OCI-LY7 (cell line): ENCODE results near the gene NEDD9. TPM values are rescaled to one million over a fixed set of nuclear protein-coding genes. Genes with fewer than 3 reads are reported as not detected.

Experiments
- BruUV-seq: library from RNA; stranded (reverse); fragments of 400-500 nt; replicated peaks from 2 replicates; lab custom pipeline; 2021; lab: Mats Ljungman, UMichigan
- CTCF ChIA-PET: fragments of 300-600 bp; sonication (Branson Sonifier 250); formaldehyde crosslinking; loops from one replicate; lab custom pipeline; 2022; ENCODE audit warnings: antibody characterized with exemption; ENCODE audit not compliant: unreplicated experiment; lab: Charles Lee
- POLR2A ChIA-PET: fragments of 300-600 bp; sonication (Branson Sonifier 250); formaldehyde crosslinking; loops from one replicate; lab custom pipeline; 2022; ENCODE audit warnings: antibody characterized with exemption; lab: Charles Lee
- DNase-seq: peaks from one replicate; pipeline ENCODE4 v3.0.0-alpha.2; 2015; ENCODE audit warnings: low spot score
- H2AFZ ChIP-seq: fragments of 200-600 bp; sonication (generic), shearing (Covaris generic); 2 replicates; pipeline ENCODE4 v1.6.1; 2014; ENCODE audit warnings: mild to moderate bottlenecking, antibody characterized with exemption, low read length, moderate library complexity
- H3K27ac ChIP-seq: fragments of 200-600 bp; sonication (generic); 2 replicates; pipeline ENCODE4 v1.5.1; 2014; ENCODE audit warnings: mixed run types, low read depth, mild to moderate bottlenecking, moderate library complexity, low read length, inconsistent platforms; ENCODE audit not compliant: poor library complexity, severe bottlenecking
- H3K36me3 ChIP-seq: fragments of 200-600 bp; sonication (generic); 2 replicates; pipeline ENCODE4 v1.6.1; 2014; ENCODE audit warnings: mild to moderate bottlenecking, antibody characterized with exemption, low read length, moderate library complexity, mixed read lengths; ENCODE audit not compliant: insufficient read depth
- H3K4me1 ChIP-seq: fragments of 200-600 bp; sonication (generic); 2 replicates; pipeline ENCODE4 v1.5.1; 2014; ENCODE audit warnings: mild to moderate bottlenecking, low read length; ENCODE audit not compliant: insufficient read depth, poor library complexity, severe bottlenecking
- H3K4me2 ChIP-seq: fragments of 200-600 bp; sonication (generic); 2 replicates; pipeline ENCODE4 v1.6.1; 2014; ENCODE audit warnings: mild to moderate bottlenecking, low read length
- H3K4me3 ChIP-seq: fragments of 200-600 bp; sonication (generic); 2 replicates; pipeline ENCODE4 v1.5.1; 2014; ENCODE audit warnings: mild to moderate bottlenecking, low read depth, low read length; ENCODE audit not compliant: poor library complexity, severe bottlenecking
- H3K79me2 ChIP-seq: fragments of 200-600 bp; sonication (generic); 2 replicates; pipeline ENCODE4 v1.6.1; 2016; ENCODE audit warnings: low read depth, mild to moderate bottlenecking, low read length, moderate library complexity, mixed read lengths; ENCODE audit not compliant: insufficient read depth
- H3K9me2 ChIP-seq: fragments of 200-600 bp; sonication (generic); 2 replicates; pipeline ENCODE4 v1.6.1; 2016; ENCODE audit warnings: mild to moderate bottlenecking, low read length, mixed read lengths; ENCODE audit not compliant: insufficient read depth
- H3K9me3 ChIP-seq: fragments of 200-600 bp; sonication (generic); 2 replicates; pipeline ENCODE4 v1.6.1; 2014; ENCODE audit warnings: mild to moderate bottlenecking, mixed run types, low read length, mixed read lengths
- H4K20me1 ChIP-seq: fragments of 200-600 bp; sonication (generic); 2 replicates; pipeline ENCODE4 v1.6.1; 2014; ENCODE audit warnings: mild to moderate bottlenecking, antibody characterized with exemption, low read length, moderate library complexity, mixed read lengths; ENCODE audit not compliant: insufficient read depth
- EZH2phosphoT487 ChIP-seq: fragments of 200-600 bp; sonication (generic); IDR thresholded peaks from 2 replicates; pipeline ENCODE4 v1.6.1; 2018; ENCODE audit warnings: low read depth, borderline replicate concordance, mild to moderate bottlenecking, mixed run types, antibody characterized with exemption, low read length, moderate library complexity, mixed read lengths
- intact Hi-C: fragments of 100-400 bp; cut with micrococcal nuclease; formaldehyde crosslinking; loops from one replicate; pipeline ENCODE4 v1.10.0; 2022; ENCODE audit not compliant: unreplicated experiment
- total RNA-seq, 2 experiments: library from RNA; depleted of rRNA in 1 of 2; stranded (reverse); fragments of >200 nt in 1 of 2; shearing (Covaris generic) in 1 of 2; gene quantifications; 2 replicates each; pipeline ENCODE4 v1.2.3, GENCODE V29; 2014 to 2022
- TF ChIP-seq, protein P1 (sequence below): fragments of 200-600 bp; sonication (generic); conservative IDR thresholded peaks from 2 replicates; pipeline ENCODE4 v1.5.1; 2014; ENCODE audit warnings: mild to moderate bottlenecking, antibody characterized with exemption, low read length, moderate library complexity, mixed read lengths

Gene NEDD9
- total RNA-seq, 2 experiments from 2014 or later, result 13.0 to 41.6 TPM

DNA sequence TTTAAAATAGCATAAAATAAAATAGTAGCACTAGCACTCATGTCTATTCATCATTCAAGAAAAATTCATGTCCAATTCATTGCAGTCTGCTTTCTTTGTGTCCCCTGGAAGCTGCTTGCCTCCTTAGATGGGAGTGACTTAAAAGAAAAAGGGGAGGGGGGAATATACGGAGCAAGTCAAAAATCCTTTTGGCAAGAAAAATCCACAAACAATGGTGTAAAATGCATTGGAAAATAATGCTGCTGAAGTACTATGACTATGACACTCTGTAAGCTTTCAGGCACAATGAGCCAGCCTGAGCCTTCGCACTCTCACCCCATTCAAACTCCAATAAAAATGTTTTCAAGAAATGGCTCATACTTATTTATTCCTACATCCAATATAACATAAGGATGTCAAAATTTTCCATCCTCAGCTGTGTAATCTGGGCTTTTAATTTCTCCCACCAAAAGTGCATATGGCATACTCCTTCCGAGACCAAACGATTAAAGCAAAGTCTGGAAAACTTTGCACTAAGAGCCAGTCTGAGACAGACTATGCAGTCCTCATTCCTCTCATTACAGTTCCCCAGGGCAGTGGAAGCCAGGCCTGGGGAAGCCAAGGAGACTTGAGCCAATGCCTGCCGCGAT lies 790 bp downstream of the NEDD9 start:
- no peak for TF ChIP-seq EZH2phosphoT487
- TF ChIP-seq, protein P1, sequence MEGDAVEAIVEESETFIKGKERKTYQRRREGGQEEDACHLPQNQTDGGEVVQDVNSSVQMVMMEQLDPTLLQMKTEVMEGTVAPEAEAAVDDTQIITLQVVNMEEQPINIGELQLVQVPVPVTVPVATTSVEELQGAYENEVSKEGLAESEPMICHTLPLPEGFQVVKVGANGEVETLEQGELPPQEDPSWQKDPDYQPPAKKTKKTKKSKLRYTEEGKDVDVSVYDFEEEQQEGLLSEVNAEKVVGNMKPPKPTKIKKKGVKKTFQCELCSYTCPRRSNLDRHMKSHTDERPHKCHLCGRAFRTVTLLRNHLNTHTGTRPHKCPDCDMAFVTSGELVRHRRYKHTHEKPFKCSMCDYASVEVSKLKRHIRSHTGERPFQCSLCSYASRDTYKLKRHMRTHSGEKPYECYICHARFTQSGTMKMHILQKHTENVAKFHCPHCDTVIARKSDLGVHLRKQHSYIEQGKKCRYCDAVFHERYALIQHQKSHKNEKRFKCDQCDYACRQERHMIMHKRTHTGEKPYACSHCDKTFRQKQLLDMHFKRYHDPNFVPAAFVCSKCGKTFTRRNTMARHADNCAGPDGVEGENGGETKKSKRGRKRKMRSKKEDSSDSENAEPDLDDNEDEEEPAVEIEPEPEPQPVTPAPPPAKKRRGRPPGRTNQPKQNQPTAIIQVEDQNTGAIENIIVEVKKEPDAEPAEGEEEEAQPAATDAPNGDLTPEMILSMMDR, result no peak
- no peaks in the 10 kb centered on the region for H3K9me2 ChIP-seq
- peak overlapping the region; percentile 65 for H3K4me3 ChIP-seq
- peaks cover 9% of the 10 kb centered on the region; the same call in 1 of the 2 replicates for H4K20me1 ChIP-seq
- peak overlapping the region; percentile 94; the same call in 1 of the 2 replicates for H2AFZ ChIP-seq
- no peaks in the 10 kb centered on the region for H3K9me3 ChIP-seq
- no peak for DNase-seq
- no peak overlapping the region for H3K27ac ChIP-seq
- ChIA-PET POLR2A (interaction anchor here (0.7 to 1.9 kb wide), 7 partner anchors 8 to 438 kb away, joined by 3 to 6 read pairs (median 3); no protein-coding TSS in a partner anchor), CTCF (interaction anchor here (0.6 to 1.2 kb wide), 2 partner anchors 27 to 434 kb away, joined by 3 read pairs; no protein-coding TSS in a partner anchor)
- H3K4me1 ChIP-seq, result peaks cover 13% of the 10 kb centered on the region
- no peaks in the 10 kb centered on the region for H3K36me3 ChIP-seq
- peak overlapping the region; percentile 74 for H3K4me2 ChIP-seq
- intact Hi-C loops, result loop anchor here (2.0 to 5.0 kb wide), 2 partner anchors 156 to 229 kb away; no protein-coding TSS in a partner anchor
- no TSS peak for BruUV-seq
- H3K79me2 ChIP-seq, result no peaks in the 10 kb centered on the region

DNA sequence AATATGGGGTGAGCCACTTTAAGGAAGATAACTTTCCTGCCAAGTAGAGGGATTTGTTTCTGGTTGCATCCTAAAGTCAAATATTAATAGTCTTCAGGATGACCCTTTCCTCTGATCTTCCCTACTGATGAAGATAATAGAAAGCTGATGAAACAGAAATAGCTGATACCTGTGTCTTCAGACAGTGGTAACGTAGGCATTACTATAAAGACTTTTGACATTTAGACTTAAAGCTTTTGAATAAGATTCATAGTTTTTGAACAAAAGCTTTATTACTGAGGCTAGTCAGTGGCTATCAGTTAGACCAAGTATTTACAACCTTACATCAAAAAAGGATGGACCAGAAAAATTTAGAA lies 1.4 kb downstream of the NEDD9 start:
- CTCF ChIA-PET, result no interaction called here
- Histone ChIP-seq H3K79me2 (no peaks in the 10 kb centered on the region), H4K20me1 (peaks cover 9% of the 10 kb centered on the region; the same call in 1 of the 2 replicates), H3K27ac (no peak overlapping the region), H3K4me1 (peaks cover 13% of the 10 kb centered on the region), H3K4me2 (no peak overlapping the region), H3K9me3 (no peaks in the 10 kb centered on the region), H3K36me3 (no peaks in the 10 kb centered on the region), H3K9me2 (no peaks in the 10 kb centered on the region), H2AFZ (no peak overlapping the region), H3K4me3 (no peak overlapping the region)
- intact Hi-C loops, result loop anchor here (5.0 kb wide), 1 partner anchor 156 kb away; no protein-coding TSS in a partner anchor
- DNase-seq, result no peak
- POLR2A ChIA-PET, result interaction anchor here (0.7 to 1.9 kb wide), 3 partner anchors 12 to 438 kb away, joined by 3 to 5 read pairs (median 4); no protein-coding TSS in a partner anchor
- TF ChIP-seq, protein P1, result no peak
- TF ChIP-seq EZH2phosphoT487, result no peak
- no TSS peak for BruUV-seq
